ENCODE data around the gene SPATC1L.
A peak's percentile ranks its signal among the peaks of the same experiment; 100 is the strongest.
"Not testable (repeated sequence)": the region's sequence is repeated elsewhere in the genome, so short reads cannot be mapped to it uniquely, and the experiment has no call there.

The SPATC1L gene

GRCh38 chr21:46147429-46147828, 36.8 kb downstream of the SPATC1L start:
- peak; percentile 19 for DNase-seq

- DNase-seq: no peak
These were observed 37.4 kb downstream of the SPATC1L start for GRCh38 chr21:46146856-46147255.

DNA sequence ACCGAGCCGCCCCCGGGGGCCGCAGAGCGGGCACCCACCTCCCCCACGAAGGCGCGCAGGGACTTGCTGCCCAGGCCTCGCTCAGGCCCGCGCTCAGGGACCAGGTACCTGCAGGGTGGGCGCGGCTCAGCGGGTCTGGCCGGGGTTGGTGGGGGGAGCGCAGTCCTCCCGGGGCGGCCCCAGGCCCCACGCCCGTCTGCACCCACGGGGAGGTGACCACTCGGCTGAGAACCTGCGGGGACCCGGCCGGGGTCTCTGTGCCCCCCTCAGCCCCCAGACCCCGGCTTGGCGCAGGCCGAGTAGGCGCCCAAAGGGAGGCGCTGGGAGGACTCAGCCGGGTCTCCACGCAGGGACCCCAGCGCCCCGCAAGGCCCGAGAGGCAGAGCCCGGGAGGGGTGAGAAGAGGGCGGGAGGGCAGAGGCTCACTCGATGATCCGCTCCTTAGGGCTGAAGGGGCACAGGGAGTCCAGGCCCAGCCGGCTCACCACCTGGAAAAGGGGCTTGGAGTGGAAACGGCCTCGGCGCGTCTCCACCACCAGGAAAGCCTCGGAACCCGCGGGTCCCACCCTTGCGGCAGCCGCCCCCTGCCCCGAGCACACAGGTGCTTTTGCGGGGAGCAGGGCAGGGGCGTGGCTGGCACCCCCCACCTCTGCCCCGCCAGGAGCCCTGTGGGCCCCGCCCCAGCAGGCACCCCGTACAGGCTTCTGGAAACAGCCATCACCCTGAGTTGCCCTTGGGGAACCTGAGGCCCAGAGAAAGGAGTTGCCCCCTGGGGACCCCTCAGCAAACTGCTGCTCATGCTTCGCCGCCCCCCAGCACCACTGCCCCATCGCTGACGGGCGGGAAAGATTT, 38.2 kb downstream of the SPATC1L start:
- DNase-seq: no peak

- DNase-seq: no peak
These were observed 39.0 kb downstream of the SPATC1L start for GRCh38 chr21:46145159-46145839.

GRCh38 chr21:46144464-46145070, 39.7 kb downstream of the SPATC1L start:
- no peak for DNase-seq

- no peak for DNase-seq
These were observed 41.4 kb downstream of the SPATC1L start for GRCh38 chr21:46142582-46143473.

DNA sequence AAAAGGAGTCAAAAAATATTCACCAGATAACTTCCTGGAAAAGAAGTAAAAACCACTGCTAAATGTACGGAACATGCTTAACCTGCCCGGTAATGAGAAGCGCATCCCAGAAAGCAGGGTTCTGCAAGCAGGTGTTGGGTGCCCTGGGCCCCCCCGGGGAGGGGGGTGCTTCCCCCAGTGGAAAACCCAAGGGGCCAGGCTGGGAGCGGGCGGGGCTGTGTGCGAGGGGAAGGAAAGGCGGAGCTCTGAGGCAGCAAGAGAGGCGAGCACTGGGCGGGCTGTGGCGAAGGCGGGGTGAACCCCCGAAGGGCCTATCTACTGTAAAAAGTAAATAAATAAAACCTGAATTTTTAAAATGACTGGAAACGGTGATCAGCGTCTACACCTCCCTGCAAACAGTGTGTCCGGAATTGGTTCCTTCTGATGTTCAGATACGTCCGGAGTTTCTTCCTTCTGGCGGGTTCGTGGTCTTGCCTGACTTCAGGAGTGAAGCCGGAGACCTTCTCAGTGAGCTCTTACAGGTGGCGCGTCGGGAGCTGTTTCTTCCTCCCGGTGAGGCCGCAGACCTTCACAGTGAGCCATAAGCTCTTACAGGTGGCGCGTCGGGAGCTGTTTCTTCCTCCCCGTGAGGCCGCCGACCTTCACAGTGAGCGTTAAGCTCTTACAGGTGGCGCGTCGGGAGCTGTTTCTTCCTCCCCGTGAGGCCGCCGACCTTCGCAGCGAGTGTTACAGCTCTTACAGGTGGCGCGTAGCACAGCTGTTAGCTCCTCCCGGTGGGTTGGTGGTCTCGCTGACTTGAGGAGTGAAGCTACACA, 42.3 kb downstream of the SPATC1L start:
- DNase-seq: no peak

- not testable (repeated sequence) for DNase-seq
These were observed 43.8 kb downstream of the SPATC1L start for GRCh38 chr21:46140352-46141003.

GRCh38 chr21:46139686-46140085, 44.6 kb downstream of the SPATC1L start:
- no peak for DNase-seq

DNA sequence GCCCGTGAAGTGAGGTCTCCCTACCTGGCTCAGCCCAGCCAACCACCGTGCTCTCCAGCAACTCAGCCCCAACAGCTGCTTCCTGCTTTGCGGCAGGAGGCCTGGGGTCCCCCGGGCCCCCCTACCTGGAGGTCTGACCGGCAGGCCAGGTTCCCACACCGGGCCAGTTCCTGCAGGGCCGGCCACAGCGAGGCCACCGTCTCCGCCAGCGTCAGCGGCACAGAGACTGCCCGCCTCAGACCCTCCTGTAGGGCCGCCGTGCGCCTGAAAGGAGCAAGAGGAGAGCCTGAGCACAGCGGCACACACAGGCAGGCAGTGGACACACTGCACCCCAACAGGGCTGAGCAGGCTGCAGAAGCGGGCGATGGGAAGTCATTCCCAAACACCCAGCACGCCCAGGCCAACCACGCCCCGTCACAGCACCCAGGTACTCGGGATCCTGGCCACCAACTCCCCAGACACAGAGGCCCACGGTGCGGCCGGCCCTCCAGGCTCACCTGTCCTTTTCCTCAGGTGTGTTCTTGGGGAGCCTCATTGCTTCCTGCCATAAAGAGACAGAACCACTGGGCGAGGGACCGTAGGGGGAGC, 45.8 kb downstream of the SPATC1L start:
- DNase-seq: no peak

DNA sequence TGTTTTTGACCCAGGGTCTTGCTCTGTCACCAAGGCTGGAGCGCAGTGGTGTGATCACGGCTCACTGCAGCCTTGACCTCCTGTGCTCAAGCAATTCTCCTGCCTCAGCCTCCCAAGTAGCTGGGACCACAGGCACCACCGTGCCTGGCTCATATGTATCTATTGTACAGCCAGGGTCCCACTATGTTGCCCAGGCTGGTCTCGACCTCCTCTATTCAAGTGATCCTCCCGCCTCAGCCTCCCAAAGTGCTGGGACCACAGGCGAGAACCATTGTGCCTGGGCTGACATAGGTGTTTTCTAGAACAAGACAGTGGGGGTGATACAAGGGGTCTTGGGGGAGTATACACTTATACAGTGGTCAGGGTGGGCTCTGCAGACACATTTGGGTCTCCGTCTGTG, 46.4 kb downstream of the SPATC1L start:
- no peak for DNase-seq

GRCh38 chr21:46136739-46137349, 47.4 kb downstream of the SPATC1L start:
- DNase-seq: no peak

GRCh38 chr21:46135782-46136395, 48.4 kb downstream of the SPATC1L start:
- no peak for DNase-seq

GRCh38 chr21:46131838-46132651, 52.2 kb downstream of the SPATC1L start:
- no peak for DNase-seq

DNA sequence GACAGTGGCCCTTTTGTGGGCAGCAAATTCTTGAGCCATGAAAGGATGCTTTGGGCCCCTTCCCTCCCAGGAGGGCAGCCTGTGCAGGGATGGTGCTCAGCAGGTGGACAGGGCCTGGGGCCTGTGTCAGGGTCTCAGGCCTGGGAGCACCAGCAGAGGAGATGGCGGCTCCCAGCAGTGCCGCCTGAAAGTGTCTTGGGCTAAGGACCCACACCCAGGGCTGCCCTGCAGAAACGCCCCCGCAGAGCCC, 52.7 kb downstream of the SPATC1L start:
- DNase-seq: no peak

- DNase-seq: no peak
These were observed 53.2 kb downstream of the SPATC1L start for GRCh38 chr21:46130831-46131587.

GRCh38 chr21:46129846-46130651, 54.2 kb downstream of the SPATC1L start:
- DNase-seq: no peak
